GM12872 (cell line): ENCODE results near the gene SOX15.

Source experiments
- CTCF ChIP-seq: IDR thresholded peaks from 3 replicates; pipeline ENCODE4 v1.5.1; 2011; ENCODE audit warnings: low read depth, mild to moderate bottlenecking, low read length, moderate library complexity; ENCODE audit not compliant: insufficient read depth

SOX15 gene

GRCh38 chr17:7549401-7550055, 40.4 kb downstream of the SOX15 start:
- TF ChIP-seq CTCF, result no peak

GRCh38 chr17:7548585-7549400, 41.1 kb downstream of the SOX15 start, which contains the start of gene TNFSF12:
TSS of gene TNFSF12 (plus strand) at chr17:7549058. CDS start at chr17:7549154, 96 bp downstream.
- TF ChIP-seq CTCF, result peak; percentile 15; the same call in 1 of the 3 replicates

GRCh38 chr17:7544911-7545310, 45.0 kb downstream of the SOX15 start:
- TF ChIP-seq CTCF, result no peak

GRCh38 chr17:7541074-7541621, 48.7 kb downstream of the SOX15 start:
- TF ChIP-seq CTCF, result no peak

- no peak for TF ChIP-seq CTCF
These were observed 50.9 kb downstream of the SOX15 start for GRCh38 chr17:7538891-7539545.
